ENCODE results near the gene CCDC91. TPM values are rescaled to one million over a fixed set of nuclear protein-coding genes. Genes with fewer than 3 reads are reported as not detected.

Gene CCDC91
- total and polyA plus RNA-seq, 2 of the 4 experiments (the other 2 are of a cell fraction): 8.6 to 14.7 TPM

DNA sequence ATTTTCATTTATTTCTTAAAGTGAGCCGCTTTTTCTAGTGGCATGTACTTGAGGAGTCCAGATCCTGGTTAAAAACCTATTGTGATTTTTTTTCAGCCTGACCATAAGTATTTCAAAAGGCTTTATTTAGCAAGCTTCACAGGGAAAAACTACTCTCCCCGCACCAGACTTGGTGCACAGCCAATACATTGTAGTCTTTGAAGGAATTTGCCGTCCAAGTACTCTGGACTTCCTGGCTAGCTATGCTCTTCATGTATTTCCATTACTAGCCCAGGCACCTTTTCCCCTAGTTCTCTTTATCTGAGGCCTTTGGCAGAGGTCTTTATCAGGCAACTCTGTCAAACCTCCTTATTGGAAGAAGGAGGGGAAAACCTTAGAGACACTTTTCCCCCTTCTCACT lies 234.7 kb downstream of the CCDC91 start:
- ATAC-seq (ENCODE audit: low read depth): peak; percentile 53
- H3K36me3 ChIP-seq (ENCODE audit: control insufficient read depth, insufficient read depth, low read length): no peaks in the 10 kb centered on the region
- H2AK5ac ChIP-seq (ENCODE audit: low read depth, low read length): no peak overlapping the region
- no peak overlapping the region; the same call in 1 of the 2 replicates for H3K14ac ChIP-seq (replicated peaks; ENCODE audit: low read depth, low read length)
- 60% methylated on average over 1 of the region's 3 CpGs; no CpG with 5 or more reads in 1 of the 2 experiments for WGBS, 2 experiments (ENCODE audit: extremely low coverage in 2 of 2, insufficient read length in 1 of 2)
- dilution Hi-C loops (cut with HindIII; ENCODE audit: low sequenced_read_pairs, unreplicated experiment) (no loop called here), intact Hi-C loops (cut with micrococcal nuclease) (no loop called here), in situ Hi-C loops (cut with MboI; ENCODE audit: low sequenced_read_pairs) (no loop called here)
- peak; percentile 65 for DNase-seq
- H3K79me1 ChIP-seq (ENCODE audit: low read depth in 1 of 2, low read length in 2 of 2): no peaks in the 10 kb centered on the region
- H3K4me1 ChIP-seq (ENCODE audit: control insufficient read depth, insufficient read depth, low read length): 0 out of 2 replicates have a peak, but pooled peaks cover 1% of the 10 kb centered on the region
- H3K4ac ChIP-seq (ENCODE audit: low read depth, low read length): no peak overlapping the region
- H2BK5ac ChIP-seq (ENCODE audit: low read depth, low read length, poor library complexity, severe bottlenecking): no peak overlapping the region
- H2BK15ac ChIP-seq (ENCODE audit: low read depth, low read length): no peak overlapping the region
- ChIA-PET POLR2A (ENCODE audit: unreplicated experiment) (no interaction called here), CTCF (no interaction called here)
- H4K91ac ChIP-seq (ENCODE audit: insufficient read depth, low read depth, low read length): no peak overlapping the region
- BruUV-seq (replicated peaks): no TSS peak
- no peak overlapping the region for H4K5ac ChIP-seq (ENCODE audit: low read depth, low read length)
- H3K18ac ChIP-seq (ENCODE audit: low read depth, low read length): no peak overlapping the region
- no peaks in the 10 kb centered on the region for H3K9me1 ChIP-seq (ENCODE audit: insufficient read depth, low read length)
- H2AFZ ChIP-seq (replicated peaks; ENCODE audit: low read length, poor library complexity): no peak overlapping the region
- H3K23ac ChIP-seq (ENCODE audit: low read depth, low read length): no peak overlapping the region
- H2BK120ac ChIP-seq (ENCODE audit: low read depth, low read length): no peak overlapping the region
- H2AK9ac ChIP-seq (replicated peaks; ENCODE audit: low read depth, low read length, poor library complexity): no peak overlapping the region
- H3K27me3 ChIP-seq (ENCODE audit: control insufficient read depth, insufficient read depth, low read length): no peaks in the 10 kb centered on the region
- no peak overlapping the region for H3K27ac ChIP-seq (ENCODE audit: insufficient read depth, low read length)
- no peak overlapping the region; a peak in 1 of 4 replicates for H4K8ac ChIP-seq (ENCODE audit: low read depth in 2 of 2, low read length in 2 of 2)
- H3K4me3 ChIP-seq (ENCODE audit: insufficient read depth, low read depth, low read length): no peak overlapping the region
- no peak overlapping the region for H2BK20ac ChIP-seq (ENCODE audit: low read depth, low read length)
- H3K9ac ChIP-seq (ENCODE audit: low read depth, low read length): no peak overlapping the region
- H3K4me2 ChIP-seq (ENCODE audit: low read depth, low read length): no peak overlapping the region
- H3K9me3 ChIP-seq (ENCODE audit: control insufficient read depth, insufficient read depth, low read length): peaks cover 2% of the 10 kb centered on the region; the same call in 1 of the 2 replicates
- H3K56ac ChIP-seq (ENCODE audit: extremely low read depth, insufficient read depth, low read length): no peak overlapping the region
- TF ChIP-seq NFE2L2 (IDR thresholded peaks at IDR 0.05; ENCODE audit: low read depth, low read length) (no peak), MXI1 (IDR thresholded peaks at IDR 0.05; ENCODE audit: borderline replicate concordance, low read depth, low read length) (no peak), MAZ (IDR thresholded peaks at IDR 0.05; ENCODE audit: borderline replicate concordance, low read depth, low read length) (no peak), MAFK (IDR thresholded peaks at IDR 0.05; ENCODE audit: low read depth, low read length) (no peak), FOS (IDR thresholded peaks at IDR 0.05; ENCODE audit: low read depth, low read length) (no peak), SMC3 (IDR thresholded peaks at IDR 0.05; ENCODE audit: low read depth, low read length) (no peak), CEBPB (IDR thresholded peaks at IDR 0.05; ENCODE audit: low read depth, low read length) (no peak), USF2 (IDR thresholded peaks at IDR 0.05; ENCODE audit: low read depth, low read length) (no peak), POLR2A (IDR thresholded peaks at IDR 0.05; ENCODE audit: low read depth, low read length) (no peak), CHD1 (IDR thresholded peaks at IDR 0.05; ENCODE audit: low read depth, low read length) (no peak), RAD21 (IDR thresholded peaks at IDR 0.05; ENCODE audit: low read length) (no peak), RCOR1 (IDR thresholded peaks at IDR 0.05; ENCODE audit: insufficient replicate concordance, low read length) (no peak), RFX5 (IDR thresholded peaks at IDR 0.05; ENCODE audit: low read depth, low read length) (no peak), BHLHE40 (IDR thresholded peaks at IDR 0.05; ENCODE audit: low read depth, low read length) (no peak)
- TF ChIP-seq, protein P1, sequence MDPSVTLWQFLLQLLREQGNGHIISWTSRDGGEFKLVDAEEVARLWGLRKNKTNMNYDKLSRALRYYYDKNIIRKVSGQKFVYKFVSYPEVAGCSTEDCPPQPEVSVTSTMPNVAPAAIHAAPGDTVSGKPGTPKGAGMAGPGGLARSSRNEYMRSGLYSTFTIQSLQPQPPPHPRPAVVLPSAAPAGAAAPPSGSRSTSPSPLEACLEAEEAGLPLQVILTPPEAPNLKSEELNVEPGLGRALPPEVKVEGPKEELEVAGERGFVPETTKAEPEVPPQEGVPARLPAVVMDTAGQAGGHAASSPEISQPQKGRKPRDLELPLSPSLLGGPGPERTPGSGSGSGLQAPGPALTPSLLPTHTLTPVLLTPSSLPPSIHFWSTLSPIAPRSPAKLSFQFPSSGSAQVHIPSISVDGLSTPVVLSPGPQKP (IDR thresholded peaks at IDR 0.05; ENCODE audit: borderline replicate concordance, low read depth, low read length): no peak
- TF ChIP-seq, protein P2, sequence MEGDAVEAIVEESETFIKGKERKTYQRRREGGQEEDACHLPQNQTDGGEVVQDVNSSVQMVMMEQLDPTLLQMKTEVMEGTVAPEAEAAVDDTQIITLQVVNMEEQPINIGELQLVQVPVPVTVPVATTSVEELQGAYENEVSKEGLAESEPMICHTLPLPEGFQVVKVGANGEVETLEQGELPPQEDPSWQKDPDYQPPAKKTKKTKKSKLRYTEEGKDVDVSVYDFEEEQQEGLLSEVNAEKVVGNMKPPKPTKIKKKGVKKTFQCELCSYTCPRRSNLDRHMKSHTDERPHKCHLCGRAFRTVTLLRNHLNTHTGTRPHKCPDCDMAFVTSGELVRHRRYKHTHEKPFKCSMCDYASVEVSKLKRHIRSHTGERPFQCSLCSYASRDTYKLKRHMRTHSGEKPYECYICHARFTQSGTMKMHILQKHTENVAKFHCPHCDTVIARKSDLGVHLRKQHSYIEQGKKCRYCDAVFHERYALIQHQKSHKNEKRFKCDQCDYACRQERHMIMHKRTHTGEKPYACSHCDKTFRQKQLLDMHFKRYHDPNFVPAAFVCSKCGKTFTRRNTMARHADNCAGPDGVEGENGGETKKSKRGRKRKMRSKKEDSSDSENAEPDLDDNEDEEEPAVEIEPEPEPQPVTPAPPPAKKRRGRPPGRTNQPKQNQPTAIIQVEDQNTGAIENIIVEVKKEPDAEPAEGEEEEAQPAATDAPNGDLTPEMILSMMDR (conservative IDR thresholded peaks at IDR 0.05; ENCODE audit: low read depth, low read length): no peak
- H4K20me1 ChIP-seq (ENCODE audit: insufficient read depth, low read length): no peaks in the 10 kb centered on the region

Data from IMR-90 (cell line).